Thyroid gland (tissue), 4 donors: ENCODE data around the gene FNDC10.

Experiments used
- CTCF ChIP-seq, 6 experiments: fragments of 200-600 bp in 3 of 6; fragments of 450-650 bp in 3 of 6; sonication (generic) in 3 of 6; IDR thresholded peaks; one replicate each; pipeline ENCODE4 v1.5.1; 2016 to 2019; ENCODE audit warnings: antibody characterized with exemption in 6 of 6, mild to moderate bottlenecking in 2 of 6, inconsistent platforms in 1 of 6, moderate library complexity in 1 of 6
- POLR2A ChIP-seq, 2 donors: fragments of 450-650 bp; IDR thresholded peaks; one replicate each; pipeline ENCODE4 v1.6.1; 2017; ENCODE audit warnings: antibody characterized with exemption in 2 of 2, mild to moderate bottlenecking in 2 of 2, moderate library complexity in 1 of 2

GRCh38 chr1:1623181-1623630, 23.3 kb upstream of the FNDC10 start:
- TF ChIP-seq POLR2A (IDR thresholded peaks at IDR 0.05) = no peak
- TF ChIP-seq CTCF (IDR thresholded peaks at IDR 0.05) = no peak
